Measurements from ENCODE around the gene HEATR5A. TPM values are rescaled to one million over a fixed set of nuclear protein-coding genes. Genes with fewer than 3 reads are reported as not detected.

The HEATR5A gene
- total RNA-seq, 1 experiment from 2014 or later = 19.0 TPM

DNA sequence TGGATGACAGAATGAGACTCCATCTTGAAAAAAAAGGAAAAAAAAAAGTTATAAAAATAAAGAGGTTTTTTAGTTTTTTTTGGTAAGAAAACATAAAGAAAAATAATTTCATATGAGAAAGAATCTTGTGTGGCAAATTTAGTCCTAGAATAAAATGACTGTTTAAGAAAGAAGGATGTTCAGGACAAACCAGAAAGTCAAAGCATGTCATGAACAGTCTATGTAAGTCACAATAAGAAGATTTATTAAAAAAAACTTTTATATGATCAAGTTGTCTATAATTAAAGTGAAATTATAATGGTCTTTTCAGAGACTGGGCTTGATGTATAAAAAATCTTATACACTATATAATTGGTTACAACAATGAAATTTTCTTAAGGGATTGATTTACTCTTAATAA, 144.6 kb downstream of the HEATR5A start:
- BruUV-seq (replicated peaks) = no TSS peak
- Histone ChIP-seq H3K27me3 (replicated peaks; ENCODE audit: insufficient read depth, low read depth, low read length, poor library complexity) (no peaks in the 10 kb centered on the region), H3K36me3 (ENCODE audit: insufficient read depth, low read length, poor library complexity, severe bottlenecking) (no peaks in the 10 kb centered on the region), H3K4me3 (ENCODE audit: low read depth, low read length, poor library complexity, severe bottlenecking) (no peak overlapping the region), H3K9me3 (ENCODE audit: low read depth, low read length, poor library complexity, severe bottlenecking) (peaks cover 7% of the 10 kb centered on the region), H3K27ac (ENCODE audit: low read depth, low read length, poor library complexity, severe bottlenecking) (no peak overlapping the region), H3K4me1 (ENCODE audit: insufficient read depth, low read length, poor library complexity, severe bottlenecking) (no peaks in the 10 kb centered on the region)
- ChIA-PET CTCF (no interaction called here), POLR2A (ENCODE audit: low non-redundant PET) (no interaction called here)
- intact Hi-C loops (cut with micrococcal nuclease; ENCODE audit: unreplicated experiment) = no loop called here
- no peak for DNase-seq (ENCODE audit: low spot score)
- no peak for TF ChIP-seq EZH2 (IDR thresholded peaks at IDR 0.05; ENCODE audit: borderline replicate concordance, low read depth, low read length, poor library complexity, severe bottlenecking)
- TF ChIP-seq, protein P1, sequence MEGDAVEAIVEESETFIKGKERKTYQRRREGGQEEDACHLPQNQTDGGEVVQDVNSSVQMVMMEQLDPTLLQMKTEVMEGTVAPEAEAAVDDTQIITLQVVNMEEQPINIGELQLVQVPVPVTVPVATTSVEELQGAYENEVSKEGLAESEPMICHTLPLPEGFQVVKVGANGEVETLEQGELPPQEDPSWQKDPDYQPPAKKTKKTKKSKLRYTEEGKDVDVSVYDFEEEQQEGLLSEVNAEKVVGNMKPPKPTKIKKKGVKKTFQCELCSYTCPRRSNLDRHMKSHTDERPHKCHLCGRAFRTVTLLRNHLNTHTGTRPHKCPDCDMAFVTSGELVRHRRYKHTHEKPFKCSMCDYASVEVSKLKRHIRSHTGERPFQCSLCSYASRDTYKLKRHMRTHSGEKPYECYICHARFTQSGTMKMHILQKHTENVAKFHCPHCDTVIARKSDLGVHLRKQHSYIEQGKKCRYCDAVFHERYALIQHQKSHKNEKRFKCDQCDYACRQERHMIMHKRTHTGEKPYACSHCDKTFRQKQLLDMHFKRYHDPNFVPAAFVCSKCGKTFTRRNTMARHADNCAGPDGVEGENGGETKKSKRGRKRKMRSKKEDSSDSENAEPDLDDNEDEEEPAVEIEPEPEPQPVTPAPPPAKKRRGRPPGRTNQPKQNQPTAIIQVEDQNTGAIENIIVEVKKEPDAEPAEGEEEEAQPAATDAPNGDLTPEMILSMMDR (conservative IDR thresholded peaks at IDR 0.05; ENCODE audit: low read depth, low read length) = no peak

GRCh38 chr14:31271648-31272047, 148.7 kb downstream of the HEATR5A start:
- BruUV-seq (replicated peaks) = no TSS peak
- no peaks in the 10 kb centered on the region for H3K4me1 ChIP-seq (ENCODE audit: insufficient read depth, low read length, poor library complexity, severe bottlenecking)
- no peak overlapping the region for H3K4me3 ChIP-seq (ENCODE audit: low read depth, low read length, poor library complexity, severe bottlenecking)
- intact Hi-C loops (cut with micrococcal nuclease; ENCODE audit: unreplicated experiment) = no loop called here
- H3K27ac ChIP-seq (ENCODE audit: low read depth, low read length, poor library complexity, severe bottlenecking) = no peak overlapping the region
- TF ChIP-seq, protein P1 (conservative IDR thresholded peaks at IDR 0.05; ENCODE audit: low read depth, low read length) = no peak
- no peak for TF ChIP-seq EZH2 (IDR thresholded peaks at IDR 0.05; ENCODE audit: borderline replicate concordance, low read depth, low read length, poor library complexity, severe bottlenecking)
- H3K9me3 ChIP-seq (ENCODE audit: low read depth, low read length, poor library complexity, severe bottlenecking) = no peaks in the 10 kb centered on the region
- no peaks in the 10 kb centered on the region for H3K36me3 ChIP-seq (ENCODE audit: insufficient read depth, low read length, poor library complexity, severe bottlenecking)
- no peaks in the 10 kb centered on the region for H3K27me3 ChIP-seq (replicated peaks; ENCODE audit: insufficient read depth, low read depth, low read length, poor library complexity)
- ChIA-PET POLR2A (ENCODE audit: low non-redundant PET) (no interaction called here), CTCF (no interaction called here)
- DNase-seq (ENCODE audit: low spot score) = no peak

GRCh38 chr14:31270196-31270772, 150.1 kb downstream of the HEATR5A start:
- no peaks in the 10 kb centered on the region for H3K4me1 ChIP-seq (ENCODE audit: insufficient read depth, low read length, poor library complexity, severe bottlenecking)
- no peaks in the 10 kb centered on the region for H3K9me3 ChIP-seq (ENCODE audit: low read depth, low read length, poor library complexity, severe bottlenecking)
- TF ChIP-seq, protein P1 (conservative IDR thresholded peaks at IDR 0.05; ENCODE audit: low read depth, low read length) = peak; percentile 54
- no peak for TF ChIP-seq EZH2 (IDR thresholded peaks at IDR 0.05; ENCODE audit: borderline replicate concordance, low read depth, low read length, poor library complexity, severe bottlenecking)
- H3K4me3 ChIP-seq (ENCODE audit: low read depth, low read length, poor library complexity, severe bottlenecking) = no peak overlapping the region
- no peaks in the 10 kb centered on the region for H3K36me3 ChIP-seq (ENCODE audit: insufficient read depth, low read length, poor library complexity, severe bottlenecking)
- ChIA-PET POLR2A (ENCODE audit: low non-redundant PET) (interaction anchor here (0.5 kb wide), 1 partner anchor 42 kb away, joined by 3 read pairs; no protein-coding TSS in a partner anchor), CTCF (no interaction called here)
- H3K27me3 ChIP-seq (replicated peaks; ENCODE audit: insufficient read depth, low read depth, low read length, poor library complexity) = no peaks in the 10 kb centered on the region
- no TSS peak for BruUV-seq (replicated peaks)
- DNase-seq (ENCODE audit: low spot score) = peak; percentile 25
- no peak overlapping the region for H3K27ac ChIP-seq (ENCODE audit: low read depth, low read length, poor library complexity, severe bottlenecking)
- intact Hi-C loops (cut with micrococcal nuclease; ENCODE audit: unreplicated experiment) = no loop called here
